Endothelial cell of umbilical vein (primary cell): ENCODE measurements around the gene LRRK1. TPM values are rescaled to one million over a fixed set of nuclear protein-coding genes. Genes with fewer than 3 reads are reported as not detected.

Source experiments
- BruUV-seq: library from RNA; stranded (reverse); fragments of 400-500 nt; replicated peaks from 2 replicates; lab custom pipeline; 2021; lab: Mats Ljungman, UMichigan
- CTCF ChIA-PET: fragments of 300-600, 350-600 bp; sonication (Branson Sonifier 250); formaldehyde crosslinking; loops from one replicate; lab custom pipeline; 2021; ENCODE audit warnings: antibody characterized with exemption, inconsistent platforms; lab: Charles Lee
- POLR2A ChIA-PET: fragments of 300-600, 350-600 bp; sonication (Branson Sonifier 250); formaldehyde crosslinking; loops from one replicate; lab custom pipeline; 2021; ENCODE audit warnings: antibody characterized with exemption, inconsistent platforms; lab: Charles Lee
- DNase-seq: peaks from one replicate; pipeline ENCODE4 v3.0.0-alpha.2; 2011; ENCODE audit warnings: low read depth, low spot score
- FAIRE-seq: peaks from 2 replicates; lab custom pipeline; 2011; peaks lifted over from hg19 to GRCh38; lab: Jason Lieb, UNC
- H2AFZ ChIP-seq: 2 replicates; pipeline ENCODE4 v1.6.0; 2012; ENCODE audit warnings: low read depth, low read length, control low read depth, inconsistent platforms
- H3K27ac ChIP-seq: 2 replicates; pipeline ENCODE4 v1.5.1; 2011; ENCODE audit warnings: low read depth, mild to moderate bottlenecking, control low read depth, low read length, moderate library complexity; ENCODE audit not compliant: insufficient read depth
- H3K27me3 ChIP-seq, 2 experiments: 2 replicates each; pipeline versions ENCODE4 v1.6.0 to v1.6.1; 2011; ENCODE audit warnings: low read length in 2 of 2, mixed read lengths in 1 of 2; ENCODE audit not compliant: control insufficient read depth in 2 of 2, insufficient read depth in 2 of 2
- H3K36me3 ChIP-seq, 2 experiments: 2 replicates in 1 of 2; 3 replicates in 1 of 2; pipeline ENCODE4 v1.5.1; 2011; ENCODE audit warnings: low read length in 2 of 2, mild to moderate bottlenecking in 1 of 2, moderate library complexity in 1 of 2; ENCODE audit not compliant: control insufficient read depth in 2 of 2, insufficient read depth in 2 of 2; ENCODE audit errors: extremely low read depth in 1 of 2
- H3K4me1 ChIP-seq: 3 replicates; pipeline ENCODE4 v1.5.1; 2011; ENCODE audit warnings: mild to moderate bottlenecking, low read length; ENCODE audit not compliant: control insufficient read depth, insufficient read depth; ENCODE audit errors: extremely low read depth
- H3K4me2 ChIP-seq: 2 replicates; pipeline ENCODE4 v1.6.1; 2011; ENCODE audit warnings: low read length, control low read depth, mixed read lengths; ENCODE audit not compliant: insufficient read depth
- H3K4me3 ChIP-seq, 3 experiments: fragments of 200-600 bp in 1 of 3; sonication (generic), shearing (Covaris generic) in 1 of 3; replicated peaks in 1 of 3; 2 replicates each; pipeline ENCODE4 v1.5.1; 2011 to 2016; ENCODE audit warnings: control low read depth in 3 of 3, low read length in 3 of 3, mild to moderate bottlenecking in 2 of 3, inconsistent platforms in 1 of 3, low read depth in 1 of 3, moderate library complexity in 1 of 3; ENCODE audit not compliant: insufficient read depth in 1 of 3
- H3K79me2 ChIP-seq: 2 replicates; pipeline ENCODE4 v1.6.0; 2012; ENCODE audit warnings: low read length, inconsistent platforms; ENCODE audit not compliant: control insufficient read depth, insufficient read depth
- H3K9ac ChIP-seq: replicated peaks from 2 replicates; pipeline ENCODE3; 2011; ENCODE audit warnings: low read length, control low read depth; ENCODE audit not compliant: insufficient read depth; ENCODE audit errors: extremely low read depth
- H3K9me1 ChIP-seq: replicated peaks from 3 replicates; pipeline ENCODE4 v1.6.0; 2011; ENCODE audit warnings: mild to moderate bottlenecking, low read length; ENCODE audit not compliant: control insufficient read depth, insufficient read depth; ENCODE audit errors: extremely low read depth
- H3K9me3 ChIP-seq: replicated peaks from 2 replicates; pipeline ENCODE4 v1.5.1; 2012; ENCODE audit warnings: low read length, inconsistent platforms; ENCODE audit not compliant: control insufficient read depth, insufficient read depth
- H4K20me1 ChIP-seq: replicated peaks from 2 replicates; pipeline ENCODE3; 2011; ENCODE audit warnings: mild to moderate bottlenecking, low read length; ENCODE audit not compliant: control insufficient read depth, insufficient read depth; ENCODE audit errors: extremely low read depth
- CTCF ChIP-seq, 2 donors: IDR thresholded peaks; 1 replicate in 1 of 2; 2 replicates in 1 of 2; pipeline ENCODE4 v1.5.1; 2011; ENCODE audit warnings: low read length in 2 of 2, mild to moderate bottlenecking in 2 of 2, moderate library complexity in 2 of 2, control low read depth in 1 of 2, inconsistent platforms in 1 of 2, low read depth in 1 of 2; ENCODE audit not compliant: insufficient read depth in 1 of 2; ENCODE audit errors: extremely low read depth in 1 of 2
- EZH2 ChIP-seq: IDR thresholded peaks from 2 replicates; pipeline ENCODE4 v1.6.1; 2012; ENCODE audit warnings: borderline replicate concordance, low read depth, mild to moderate bottlenecking, moderate library complexity, low read length, inconsistent platforms; ENCODE audit not compliant: severe bottlenecking
- FOS ChIP-seq: IDR thresholded peaks from 2 replicates; pipeline ENCODE4 v1.6.1; 2011; ENCODE audit warnings: mild to moderate bottlenecking, low read length, moderate library complexity, borderline replicate concordance; ENCODE audit not compliant: insufficient read depth
- GATA2 ChIP-seq: IDR thresholded peaks from 2 replicates; pipeline ENCODE4 v1.7.0; 2011; ENCODE audit warnings: low read depth, mild to moderate bottlenecking, moderate library complexity, mixed read lengths, low read length; ENCODE audit not compliant: insufficient read length, insufficient read depth
- JUN ChIP-seq: IDR thresholded peaks from 2 replicates; pipeline ENCODE4 v1.6.1; 2011; ENCODE audit warnings: borderline replicate concordance, low read depth; ENCODE audit not compliant: insufficient read length, insufficient read depth
- MAX ChIP-seq: IDR thresholded peaks from 2 replicates; pipeline ENCODE4 v1.6.1; 2011; ENCODE audit not compliant: insufficient read depth, insufficient read length
- MYC ChIP-seq: IDR thresholded peaks from one replicate; pipeline ENCODE4 v1.6.1; 2011; ENCODE audit warnings: mild to moderate bottlenecking, low read depth, low read length
- POLR2A ChIP-seq: IDR thresholded peaks from 2 replicates; pipeline ENCODE4 v1.6.1; 2012; ENCODE audit warnings: low read depth, mild to moderate bottlenecking, control low read depth, low read length
- POLR2AphosphoS5 ChIP-seq: IDR thresholded peaks from 2 replicates; pipeline ENCODE4 v1.6.1; 2012; ENCODE audit warnings: low read depth, mild to moderate bottlenecking, control low read depth, low read length, moderate library complexity; ENCODE audit not compliant: insufficient read depth
- dilution Hi-C: fragments of 300-500 bp; cut with MboI; formaldehyde crosslinking; loops from one replicate; pipeline ENCODE4 v1.15.0; 2019; ENCODE audit warnings: low sequenced_read_pairs; ENCODE audit not compliant: extremely low pct_ligation_motif_present
- intact Hi-C: fragments of 100-400 bp; cut with micrococcal nuclease; formaldehyde crosslinking; loops from one replicate; pipeline ENCODE4 v1.10.0; 2022
- polyA plus RNA-seq, 4 experiments: library from polyadenylated mRNA; depleted of rRNA in 3 of 4; stranded (reverse) in 3 of 4; unstranded in 1 of 4; fragments of >200 nt; gene quantifications; 2 replicates each; pipeline versions ENCODE4 v1.2.1 to v1.2.3, GENCODE V29; 2011 to 2012; ENCODE audit warnings: missing spikeins in 1 of 4
- total RNA-seq: library from RNA; stranded (reverse); gene quantifications from 2 replicates; pipeline ENCODE4 v1.2.3, GENCODE V29; 2021

The LRRK1 gene
- total and polyA plus RNA-seq, 2 donors (not counting 3 experiments of a cell fraction or from before 2014, with no cell fraction given) = 11.0 to 22.1 TPM

DNA sequence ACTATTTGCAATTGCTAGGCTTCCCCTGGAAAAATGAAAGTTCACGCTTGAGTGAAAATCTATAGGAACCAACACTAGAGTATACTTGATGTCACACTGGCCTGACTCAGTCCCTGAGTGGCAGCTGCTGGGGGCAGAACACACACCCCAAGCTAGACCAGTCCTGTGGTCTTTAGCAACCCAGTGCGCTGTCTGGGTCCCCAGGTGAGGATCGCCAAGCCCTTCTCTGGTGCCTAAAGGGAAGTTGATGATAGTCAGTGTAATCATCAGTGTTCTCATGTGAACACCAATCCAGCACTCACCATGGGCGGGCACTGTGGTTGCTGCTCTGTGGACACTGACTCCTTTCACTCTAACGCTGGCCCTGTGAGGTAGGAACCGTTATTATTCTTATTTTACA is 28.3 kb upstream of the LRRK1 start:
- no peak overlapping the region for H3K9ac ChIP-seq
- no peak overlapping the region for H2AFZ ChIP-seq
- FAIRE-seq (no peak), DNase-seq (no peak)
- ChIA-PET CTCF (interaction anchor here (0.8 to 2.5 kb wide), 3 partner anchors 26 to 116 kb away, joined by 3 to 9 read pairs (median 3); partner anchors contain the start of gene LRRK1), POLR2A (no interaction called here)
- H3K27ac ChIP-seq = no peak overlapping the region
- H4K20me1 ChIP-seq = no peaks in the 10 kb centered on the region
- H3K9me1 ChIP-seq = no peaks in the 10 kb centered on the region
- no peaks in the 10 kb centered on the region for H3K79me2 ChIP-seq
- no peaks in the 10 kb centered on the region for H3K36me3 ChIP-seq
- H3K9me3 ChIP-seq = no peaks in the 10 kb centered on the region
- no peak overlapping the region for H3K4me2 ChIP-seq
- no peak overlapping the region for H3K4me3 ChIP-seq
- TF ChIP-seq EZH2 = no peak
- no peak for TF ChIP-seq POLR2AphosphoS5
- TF ChIP-seq GATA2 = no peak
- TF ChIP-seq JUN = no peak
- TF ChIP-seq FOS = no peak
- no peak for TF ChIP-seq CTCF (IDR thresholded peaks at IDR 0.05; ENCODE audit: extremely low read depth in 1 of 2, insufficient read depth in 1 of 2, low read depth in 1 of 2, low read length in 2 of 2)
- TF ChIP-seq MYC = no peak
- no peak for TF ChIP-seq MAX
- no peak for TF ChIP-seq POLR2A
- dilution Hi-C loops (no loop called here), intact Hi-C loops (no loop called here)
- H3K27me3 ChIP-seq = no peaks in the 10 kb centered on the region
- peaks cover 35% of the 10 kb centered on the region for H3K4me1 ChIP-seq
- no TSS peak for BruUV-seq
